HL-60 (cell line): Measurements from ENCODE around the gene EFL1.

Source experiments
- DNase-seq, 2 experiments: peaks; one replicate each; pipeline ENCODE4 v3.0.0-alpha.2; 2010 to 2020; ENCODE audit warnings: low read depth in 1 of 2, low spot score in 1 of 2
- H3K27ac ChIP-seq: fragments of 250-450 bp; sonication (Bioruptor Pico); replicated peaks from 2 replicates; pipeline ENCODE4 v1.5.1; 2020; ENCODE audit warnings: mild to moderate bottlenecking, moderate library complexity
- H3K27me3 ChIP-seq: fragments of 250-450 bp; sonication (Bioruptor Pico); 2 replicates; pipeline ENCODE4 v1.5.1; 2021; ENCODE audit warnings: mild to moderate bottlenecking, moderate library complexity; ENCODE audit not compliant: insufficient read depth, poor library complexity, severe bottlenecking
- H3K4me3 ChIP-seq: replicated peaks from 2 replicates; pipeline ENCODE4 v1.5.1; 2011; ENCODE audit warnings: mild to moderate bottlenecking, control low read depth, low read length; ENCODE audit not compliant: insufficient read depth
- CTCF ChIP-seq: IDR thresholded peaks from one replicate; pipeline ENCODE4 v1.5.1; 2011; ENCODE audit warnings: low read length, control low read depth, inconsistent platforms; ENCODE audit not compliant: insufficient read depth
- GABPA ChIP-seq: IDR thresholded peaks from 2 replicates; pipeline ENCODE4 v1.6.1; 2012; ENCODE audit warnings: low read depth
- POLR2AphosphoS5 ChIP-seq: IDR thresholded peaks from 2 replicates; pipeline ENCODE4 v1.6.1; 2012; ENCODE audit warnings: low read depth
- REST ChIP-seq: IDR thresholded peaks from 2 replicates; pipeline ENCODE4 v1.6.1; 2012; ENCODE audit warnings: low read depth; ENCODE audit not compliant: insufficient replicate concordance
- SPI1 ChIP-seq: IDR thresholded peaks from 2 replicates; pipeline ENCODE4 v1.6.1; 2012; ENCODE audit warnings: low read depth, mild to moderate bottlenecking, borderline replicate concordance

The EFL1 gene

GRCh38 chr15:82093325-82093724, 169.2 kb downstream of the EFL1 start:
- TF ChIP-seq GABPA (no peak), CTCF (no peak), REST (no peak), POLR2AphosphoS5 (no peak), SPI1 (no peak)
- no peak overlapping the region for H3K27ac ChIP-seq
- DNase-seq: no peak

GRCh38 chr15:82091636-82092140, 170.8 kb downstream of the EFL1 start:
- no peaks in the 10 kb centered on the region for H3K27me3 ChIP-seq

More at GRCh38 chr15:82093325-82093724, 169.2 kb downstream of the EFL1 start:
- no peaks in the 10 kb centered on the region for H3K27me3 ChIP-seq
- H3K4me3 ChIP-seq: no peak overlapping the region

GRCh38 chr15:82086243-82086995, 176.1 kb downstream of the EFL1 start:
- Histone ChIP-seq H3K4me3 (no peak overlapping the region), H3K27ac (no peak overlapping the region), H3K27me3 (no peaks in the 10 kb centered on the region)
- TF ChIP-seq GABPA: no peak
- TF ChIP-seq CTCF: no peak
- no peak for TF ChIP-seq SPI1
- TF ChIP-seq REST: no peak
- no peak for TF ChIP-seq POLR2AphosphoS5
- DNase-seq: no peak

More at GRCh38 chr15:82091636-82092140, 170.8 kb downstream of the EFL1 start:
- Histone ChIP-seq H3K27ac (no peak overlapping the region), H3K4me3 (no peak overlapping the region)
- no peak for TF ChIP-seq REST
- no peak for DNase-seq
